Endothelial cell of umbilical vein (primary cell): ENCODE measurements around the gene MRGPRD. TPM values are rescaled to one million over a fixed set of nuclear protein-coding genes. Genes with fewer than 3 reads are reported as not detected.

Experiments
- BruUV-seq: library from RNA; stranded (reverse); fragments of 400-500 nt; replicated peaks from 2 replicates; lab custom pipeline; 2021; lab: Mats Ljungman, UMichigan
- CTCF ChIA-PET: fragments of 300-600, 350-600 bp; sonication (Branson Sonifier 250); formaldehyde crosslinking; loops from one replicate; lab custom pipeline; 2021; ENCODE audit warnings: antibody characterized with exemption, inconsistent platforms; lab: Charles Lee
- POLR2A ChIA-PET: fragments of 300-600, 350-600 bp; sonication (Branson Sonifier 250); formaldehyde crosslinking; loops from one replicate; lab custom pipeline; 2021; ENCODE audit warnings: antibody characterized with exemption, inconsistent platforms; lab: Charles Lee
- DNase-seq: peaks from one replicate; pipeline ENCODE4 v3.0.0-alpha.2; 2011; ENCODE audit warnings: low read depth, low spot score
- FAIRE-seq: peaks from 2 replicates; lab custom pipeline; 2011; peaks lifted over from hg19 to GRCh38; lab: Jason Lieb, UNC
- H2AFZ ChIP-seq: 2 replicates; pipeline ENCODE4 v1.6.0; 2012; ENCODE audit warnings: low read depth, low read length, control low read depth, inconsistent platforms
- H3K27ac ChIP-seq: 2 replicates; pipeline ENCODE4 v1.5.1; 2011; ENCODE audit warnings: low read depth, mild to moderate bottlenecking, control low read depth, low read length, moderate library complexity; ENCODE audit not compliant: insufficient read depth
- H3K27me3 ChIP-seq, 2 experiments: 2 replicates each; pipeline versions ENCODE4 v1.6.0 to v1.6.1; 2011; ENCODE audit warnings: low read length in 2 of 2, mixed read lengths in 1 of 2; ENCODE audit not compliant: control insufficient read depth in 2 of 2, insufficient read depth in 2 of 2
- H3K36me3 ChIP-seq, 2 experiments: 2 replicates in 1 of 2; 3 replicates in 1 of 2; pipeline ENCODE4 v1.5.1; 2011; ENCODE audit warnings: low read length in 2 of 2, mild to moderate bottlenecking in 1 of 2, moderate library complexity in 1 of 2; ENCODE audit not compliant: control insufficient read depth in 2 of 2, insufficient read depth in 2 of 2; ENCODE audit errors: extremely low read depth in 1 of 2
- H3K4me1 ChIP-seq: 3 replicates; pipeline ENCODE4 v1.5.1; 2011; ENCODE audit warnings: mild to moderate bottlenecking, low read length; ENCODE audit not compliant: control insufficient read depth, insufficient read depth; ENCODE audit errors: extremely low read depth
- H3K4me2 ChIP-seq: 2 replicates; pipeline ENCODE4 v1.6.1; 2011; ENCODE audit warnings: low read length, control low read depth, mixed read lengths; ENCODE audit not compliant: insufficient read depth
- H3K4me3 ChIP-seq, 3 experiments: fragments of 200-600 bp in 1 of 3; sonication (generic), shearing (Covaris generic) in 1 of 3; replicated peaks in 1 of 3; 2 replicates each; pipeline ENCODE4 v1.5.1; 2011 to 2016; ENCODE audit warnings: control low read depth in 3 of 3, low read length in 3 of 3, mild to moderate bottlenecking in 2 of 3, inconsistent platforms in 1 of 3, low read depth in 1 of 3, moderate library complexity in 1 of 3; ENCODE audit not compliant: insufficient read depth in 1 of 3
- H3K79me2 ChIP-seq: 2 replicates; pipeline ENCODE4 v1.6.0; 2012; ENCODE audit warnings: low read length, inconsistent platforms; ENCODE audit not compliant: control insufficient read depth, insufficient read depth
- H3K9ac ChIP-seq: replicated peaks from 2 replicates; pipeline ENCODE3; 2011; ENCODE audit warnings: low read length, control low read depth; ENCODE audit not compliant: insufficient read depth; ENCODE audit errors: extremely low read depth
- H3K9me1 ChIP-seq: replicated peaks from 3 replicates; pipeline ENCODE4 v1.6.0; 2011; ENCODE audit warnings: mild to moderate bottlenecking, low read length; ENCODE audit not compliant: control insufficient read depth, insufficient read depth; ENCODE audit errors: extremely low read depth
- H3K9me3 ChIP-seq: replicated peaks from 2 replicates; pipeline ENCODE4 v1.5.1; 2012; ENCODE audit warnings: low read length, inconsistent platforms; ENCODE audit not compliant: control insufficient read depth, insufficient read depth
- H4K20me1 ChIP-seq: replicated peaks from 2 replicates; pipeline ENCODE3; 2011; ENCODE audit warnings: mild to moderate bottlenecking, low read length; ENCODE audit not compliant: control insufficient read depth, insufficient read depth; ENCODE audit errors: extremely low read depth
- FOS ChIP-seq: IDR thresholded peaks from 2 replicates; pipeline ENCODE4 v1.6.1; 2011; ENCODE audit warnings: mild to moderate bottlenecking, low read length, moderate library complexity, borderline replicate concordance; ENCODE audit not compliant: insufficient read depth
- JUN ChIP-seq: IDR thresholded peaks from 2 replicates; pipeline ENCODE4 v1.6.1; 2011; ENCODE audit warnings: borderline replicate concordance, low read depth; ENCODE audit not compliant: insufficient read length, insufficient read depth
- MAX ChIP-seq: IDR thresholded peaks from 2 replicates; pipeline ENCODE4 v1.6.1; 2011; ENCODE audit not compliant: insufficient read depth, insufficient read length
- MYC ChIP-seq: IDR thresholded peaks from one replicate; pipeline ENCODE4 v1.6.1; 2011; ENCODE audit warnings: mild to moderate bottlenecking, low read depth, low read length
- POLR2A ChIP-seq: IDR thresholded peaks from 2 replicates; pipeline ENCODE4 v1.6.1; 2012; ENCODE audit warnings: low read depth, mild to moderate bottlenecking, control low read depth, low read length
- dilution Hi-C: fragments of 300-500 bp; cut with MboI; formaldehyde crosslinking; loops from one replicate; pipeline ENCODE4 v1.15.0; 2019; ENCODE audit warnings: low sequenced_read_pairs; ENCODE audit not compliant: extremely low pct_ligation_motif_present
- intact Hi-C: fragments of 100-400 bp; cut with micrococcal nuclease; formaldehyde crosslinking; loops from one replicate; pipeline ENCODE4 v1.10.0; 2022
- polyA plus RNA-seq, 4 experiments: library from polyadenylated mRNA; depleted of rRNA in 3 of 4; stranded (reverse) in 3 of 4; unstranded in 1 of 4; fragments of >200 nt; gene quantifications; 2 replicates each; pipeline versions ENCODE4 v1.2.1 to v1.2.3, GENCODE V29; 2011 to 2012; ENCODE audit warnings: missing spikeins in 1 of 4
- total RNA-seq: library from RNA; stranded (reverse); gene quantifications from 2 replicates; pipeline ENCODE4 v1.2.3, GENCODE V29; 2021
- TF ChIP-seq, protein P1 (sequence below), 2 donors: IDR thresholded peaks; 1 replicate in 1 of 2; 2 replicates in 1 of 2; pipeline ENCODE4 v1.5.1; 2011; ENCODE audit warnings: low read length in 2 of 2, mild to moderate bottlenecking in 2 of 2, moderate library complexity in 2 of 2, control low read depth in 1 of 2, inconsistent platforms in 1 of 2, low read depth in 1 of 2; ENCODE audit not compliant: insufficient read depth in 1 of 2; ENCODE audit errors: extremely low read depth in 1 of 2

The MRGPRD gene
- total and polyA plus RNA-seq, 2 donors (not counting 3 experiments of a cell fraction or from before 2014, with no cell fraction given): not detected

DNA sequence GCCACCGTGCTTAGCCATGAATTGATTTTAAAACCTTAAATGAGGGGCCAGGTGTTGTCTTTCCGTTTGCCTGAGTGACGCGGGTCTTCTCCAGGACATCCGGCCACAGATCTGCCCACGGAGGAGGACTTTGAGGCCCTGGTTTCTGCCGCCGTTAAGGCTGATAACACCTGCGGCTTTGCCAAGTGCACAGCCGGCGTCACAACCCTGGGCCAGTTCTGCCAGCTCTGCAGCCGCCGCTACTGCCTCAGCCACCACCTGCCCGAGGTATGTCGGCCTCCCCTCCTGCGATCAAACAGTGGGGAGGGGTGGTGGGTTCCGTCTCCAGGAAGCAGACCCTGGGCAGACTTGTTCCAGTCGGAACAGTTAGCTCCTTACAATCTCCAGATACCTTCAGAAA, 42.7 kb downstream of the MRGPRD start:
- dilution Hi-C loops: no loop called here
- H3K4me2 ChIP-seq: no peak overlapping the region
- intact Hi-C loops: no loop called here
- no peaks in the 10 kb centered on the region for H3K27me3 ChIP-seq
- H3K79me2 ChIP-seq: no peaks in the 10 kb centered on the region
- BruUV-seq: no TSS peak
- DNase-seq (no peak), FAIRE-seq (no peak)
- no peaks in the 10 kb centered on the region for H4K20me1 ChIP-seq
- H2AFZ ChIP-seq: no peak overlapping the region
- no peaks in the 10 kb centered on the region for H3K9me1 ChIP-seq
- H3K27ac ChIP-seq: no peak overlapping the region
- peaks cover 3 to 46% of the 10 kb centered on the region in 2 experiments for H3K36me3 ChIP-seq
- no peak for TF ChIP-seq POLR2A
- TF ChIP-seq, protein P1, sequence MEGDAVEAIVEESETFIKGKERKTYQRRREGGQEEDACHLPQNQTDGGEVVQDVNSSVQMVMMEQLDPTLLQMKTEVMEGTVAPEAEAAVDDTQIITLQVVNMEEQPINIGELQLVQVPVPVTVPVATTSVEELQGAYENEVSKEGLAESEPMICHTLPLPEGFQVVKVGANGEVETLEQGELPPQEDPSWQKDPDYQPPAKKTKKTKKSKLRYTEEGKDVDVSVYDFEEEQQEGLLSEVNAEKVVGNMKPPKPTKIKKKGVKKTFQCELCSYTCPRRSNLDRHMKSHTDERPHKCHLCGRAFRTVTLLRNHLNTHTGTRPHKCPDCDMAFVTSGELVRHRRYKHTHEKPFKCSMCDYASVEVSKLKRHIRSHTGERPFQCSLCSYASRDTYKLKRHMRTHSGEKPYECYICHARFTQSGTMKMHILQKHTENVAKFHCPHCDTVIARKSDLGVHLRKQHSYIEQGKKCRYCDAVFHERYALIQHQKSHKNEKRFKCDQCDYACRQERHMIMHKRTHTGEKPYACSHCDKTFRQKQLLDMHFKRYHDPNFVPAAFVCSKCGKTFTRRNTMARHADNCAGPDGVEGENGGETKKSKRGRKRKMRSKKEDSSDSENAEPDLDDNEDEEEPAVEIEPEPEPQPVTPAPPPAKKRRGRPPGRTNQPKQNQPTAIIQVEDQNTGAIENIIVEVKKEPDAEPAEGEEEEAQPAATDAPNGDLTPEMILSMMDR (IDR thresholded peaks at IDR 0.05; ENCODE audit: extremely low read depth in 1 of 2, insufficient read depth in 1 of 2, low read depth in 1 of 2, low read length in 2 of 2): no peak
- no peak for TF ChIP-seq MYC
- TF ChIP-seq FOS: no peak
- TF ChIP-seq JUN: no peak
- no peak for TF ChIP-seq MAX
- H3K9ac ChIP-seq: no peak overlapping the region
- no peaks in the 10 kb centered on the region for H3K9me3 ChIP-seq
- no peaks in the 10 kb centered on the region for H3K4me1 ChIP-seq
- ChIA-PET POLR2A (no interaction called here), CTCF (interaction anchor here (1.2 kb wide), 1 partner anchor 12 kb away, joined by 3 read pairs; no protein-coding TSS in a partner anchor)
- no peak overlapping the region for H3K4me3 ChIP-seq
